Endothelial cell of umbilical vein (primary cell): Measurements from ENCODE around the gene BCAS3. TPM values are rescaled to one million over a fixed set of nuclear protein-coding genes. Genes with fewer than 3 reads are reported as not detected.

ENCODE experiments used
- BruUV-seq: library from RNA; stranded (reverse); fragments of 400-500 nt; replicated peaks from 2 replicates; lab custom pipeline; 2021; lab: Mats Ljungman, UMichigan
- CTCF ChIA-PET: fragments of 300-600, 350-600 bp; sonication (Branson Sonifier 250); formaldehyde crosslinking; loops from one replicate; lab custom pipeline; 2021; ENCODE audit warnings: antibody characterized with exemption, inconsistent platforms; lab: Charles Lee
- POLR2A ChIA-PET: fragments of 300-600, 350-600 bp; sonication (Branson Sonifier 250); formaldehyde crosslinking; loops from one replicate; lab custom pipeline; 2021; ENCODE audit warnings: antibody characterized with exemption, inconsistent platforms; lab: Charles Lee
- DNase-seq: peaks from one replicate; pipeline ENCODE4 v3.0.0-alpha.2; 2011; ENCODE audit warnings: low read depth, low spot score
- FAIRE-seq: peaks from 2 replicates; lab custom pipeline; 2011; peaks lifted over from hg19 to GRCh38; lab: Jason Lieb, UNC
- H2AFZ ChIP-seq: 2 replicates; pipeline ENCODE4 v1.6.0; 2012; ENCODE audit warnings: low read depth, low read length, control low read depth, inconsistent platforms
- H3K27ac ChIP-seq: 2 replicates; pipeline ENCODE4 v1.5.1; 2011; ENCODE audit warnings: low read depth, mild to moderate bottlenecking, control low read depth, low read length, moderate library complexity; ENCODE audit not compliant: insufficient read depth
- H3K27me3 ChIP-seq, 2 experiments: 2 replicates each; pipeline versions ENCODE4 v1.6.0 to v1.6.1; 2011; ENCODE audit warnings: low read length in 2 of 2, mixed read lengths in 1 of 2; ENCODE audit not compliant: control insufficient read depth in 2 of 2, insufficient read depth in 2 of 2
- H3K36me3 ChIP-seq, 2 experiments: 2 replicates in 1 of 2; 3 replicates in 1 of 2; pipeline ENCODE4 v1.5.1; 2011; ENCODE audit warnings: low read length in 2 of 2, mild to moderate bottlenecking in 1 of 2, moderate library complexity in 1 of 2; ENCODE audit not compliant: control insufficient read depth in 2 of 2, insufficient read depth in 2 of 2; ENCODE audit errors: extremely low read depth in 1 of 2
- H3K4me1 ChIP-seq: 3 replicates; pipeline ENCODE4 v1.5.1; 2011; ENCODE audit warnings: mild to moderate bottlenecking, low read length; ENCODE audit not compliant: control insufficient read depth, insufficient read depth; ENCODE audit errors: extremely low read depth
- H3K4me2 ChIP-seq: 2 replicates; pipeline ENCODE4 v1.6.1; 2011; ENCODE audit warnings: low read length, control low read depth, mixed read lengths; ENCODE audit not compliant: insufficient read depth
- H3K4me3 ChIP-seq, 3 experiments: fragments of 200-600 bp in 1 of 3; sonication (generic), shearing (Covaris generic) in 1 of 3; replicated peaks in 1 of 3; 2 replicates each; pipeline ENCODE4 v1.5.1; 2011 to 2016; ENCODE audit warnings: control low read depth in 3 of 3, low read length in 3 of 3, mild to moderate bottlenecking in 2 of 3, inconsistent platforms in 1 of 3, low read depth in 1 of 3, moderate library complexity in 1 of 3; ENCODE audit not compliant: insufficient read depth in 1 of 3
- H3K79me2 ChIP-seq: 2 replicates; pipeline ENCODE4 v1.6.0; 2012; ENCODE audit warnings: low read length, inconsistent platforms; ENCODE audit not compliant: control insufficient read depth, insufficient read depth
- H3K9ac ChIP-seq: replicated peaks from 2 replicates; pipeline ENCODE3; 2011; ENCODE audit warnings: low read length, control low read depth; ENCODE audit not compliant: insufficient read depth; ENCODE audit errors: extremely low read depth
- H3K9me1 ChIP-seq: replicated peaks from 3 replicates; pipeline ENCODE4 v1.6.0; 2011; ENCODE audit warnings: mild to moderate bottlenecking, low read length; ENCODE audit not compliant: control insufficient read depth, insufficient read depth; ENCODE audit errors: extremely low read depth
- H3K9me3 ChIP-seq: replicated peaks from 2 replicates; pipeline ENCODE4 v1.5.1; 2012; ENCODE audit warnings: low read length, inconsistent platforms; ENCODE audit not compliant: control insufficient read depth, insufficient read depth
- H4K20me1 ChIP-seq: replicated peaks from 2 replicates; pipeline ENCODE3; 2011; ENCODE audit warnings: mild to moderate bottlenecking, low read length; ENCODE audit not compliant: control insufficient read depth, insufficient read depth; ENCODE audit errors: extremely low read depth
- CTCF ChIP-seq, 2 donors: IDR thresholded peaks; 1 replicate in 1 of 2; 2 replicates in 1 of 2; pipeline ENCODE4 v1.5.1; 2011; ENCODE audit warnings: low read length in 2 of 2, mild to moderate bottlenecking in 2 of 2, moderate library complexity in 2 of 2, control low read depth in 1 of 2, inconsistent platforms in 1 of 2, low read depth in 1 of 2; ENCODE audit not compliant: insufficient read depth in 1 of 2; ENCODE audit errors: extremely low read depth in 1 of 2
- EZH2 ChIP-seq: IDR thresholded peaks from 2 replicates; pipeline ENCODE4 v1.6.1; 2012; ENCODE audit warnings: borderline replicate concordance, low read depth, mild to moderate bottlenecking, moderate library complexity, low read length, inconsistent platforms; ENCODE audit not compliant: severe bottlenecking
- FOS ChIP-seq: IDR thresholded peaks from 2 replicates; pipeline ENCODE4 v1.6.1; 2011; ENCODE audit warnings: mild to moderate bottlenecking, low read length, moderate library complexity, borderline replicate concordance; ENCODE audit not compliant: insufficient read depth
- GATA2 ChIP-seq: IDR thresholded peaks from 2 replicates; pipeline ENCODE4 v1.7.0; 2011; ENCODE audit warnings: low read depth, mild to moderate bottlenecking, moderate library complexity, mixed read lengths, low read length; ENCODE audit not compliant: insufficient read length, insufficient read depth
- JUN ChIP-seq: IDR thresholded peaks from 2 replicates; pipeline ENCODE4 v1.6.1; 2011; ENCODE audit warnings: borderline replicate concordance, low read depth; ENCODE audit not compliant: insufficient read length, insufficient read depth
- MAX ChIP-seq: IDR thresholded peaks from 2 replicates; pipeline ENCODE4 v1.6.1; 2011; ENCODE audit not compliant: insufficient read depth, insufficient read length
- MYC ChIP-seq: IDR thresholded peaks from one replicate; pipeline ENCODE4 v1.6.1; 2011; ENCODE audit warnings: mild to moderate bottlenecking, low read depth, low read length
- POLR2A ChIP-seq: IDR thresholded peaks from 2 replicates; pipeline ENCODE4 v1.6.1; 2012; ENCODE audit warnings: low read depth, mild to moderate bottlenecking, control low read depth, low read length
- POLR2AphosphoS5 ChIP-seq: IDR thresholded peaks from 2 replicates; pipeline ENCODE4 v1.6.1; 2012; ENCODE audit warnings: low read depth, mild to moderate bottlenecking, control low read depth, low read length, moderate library complexity; ENCODE audit not compliant: insufficient read depth
- dilution Hi-C: fragments of 300-500 bp; cut with MboI; formaldehyde crosslinking; loops from one replicate; pipeline ENCODE4 v1.15.0; 2019; ENCODE audit warnings: low sequenced_read_pairs; ENCODE audit not compliant: extremely low pct_ligation_motif_present
- intact Hi-C: fragments of 100-400 bp; cut with micrococcal nuclease; formaldehyde crosslinking; loops from one replicate; pipeline ENCODE4 v1.10.0; 2022
- polyA plus RNA-seq, 4 experiments: library from polyadenylated mRNA; depleted of rRNA in 3 of 4; stranded (reverse) in 3 of 4; unstranded in 1 of 4; fragments of >200 nt; gene quantifications; 2 replicates each; pipeline versions ENCODE4 v1.2.1 to v1.2.3, GENCODE V29; 2011 to 2012; ENCODE audit warnings: missing spikeins in 1 of 4
- total RNA-seq: library from RNA; stranded (reverse); gene quantifications from 2 replicates; pipeline ENCODE4 v1.2.3, GENCODE V29; 2021

The BCAS3 gene
- total and polyA plus RNA-seq, 2 donors (not counting 3 experiments of a cell fraction or from before 2014, with no cell fraction given): 8.2 to 16.0 TPM

- Histone ChIP-seq H3K9ac (no peak overlapping the region), H3K4me2 (no peak overlapping the region), H3K9me3 (no peaks in the 10 kb centered on the region), H3K9me1 (no peaks in the 10 kb centered on the region), H3K27me3 (no peaks in the 10 kb centered on the region), H3K4me3 (no peak overlapping the region), H3K79me2 (peaks cover 31% of the 10 kb centered on the region), H3K4me1 (peaks cover 3% of the 10 kb centered on the region), H2AFZ (no peak overlapping the region), H3K36me3 (peaks cover 3 to 5% of the 10 kb centered on the region in 2 experiments), H3K27ac (no peak overlapping the region), H4K20me1 (peaks cover 2% of the 10 kb centered on the region)
- ChIA-PET CTCF (no interaction called here), POLR2A (no interaction called here)
- no peak for FAIRE-seq
- DNase-seq: no peak
- dilution Hi-C loops: no loop called here
- intact Hi-C loops: no loop called here
- no peak for TF ChIP-seq POLR2AphosphoS5
- TF ChIP-seq POLR2A: no peak
- TF ChIP-seq JUN: no peak
- no peak for TF ChIP-seq MYC
- TF ChIP-seq FOS: no peak
- no peak for TF ChIP-seq EZH2
- TF ChIP-seq GATA2: no peak
- TF ChIP-seq CTCF (IDR thresholded peaks at IDR 0.05; ENCODE audit: extremely low read depth in 1 of 2, insufficient read depth in 1 of 2, low read depth in 1 of 2, low read length in 2 of 2): no peak
- TF ChIP-seq MAX: no peak
- no TSS peak for BruUV-seq
These were observed 30.9 kb upstream of the BCAS3 start for GRCh38 chr17:60646701-60647100.
